Measurements from ENCODE around the gene NXPE1. TPM values are rescaled to one million over a fixed set of nuclear protein-coding genes. Genes with fewer than 3 reads are reported as not detected.
"Not testable (repeated sequence)": the region's sequence is repeated elsewhere in the genome, so short reads cannot be mapped to it uniquely, and the experiment has no call there.

NXPE1 gene
- total RNA-seq (ENCODE audit: unreplicated experiment) = not detected
- long read RNA-seq = 0 reads

- no peak for TF ChIP-seq CTCF (IDR thresholded peaks at IDR 0.05; ENCODE audit: unreplicated experiment)
- H3K27me3 Mint-ChIP-seq (ENCODE audit: unreplicated experiment) = peaks cover 1% of the 10 kb centered on the region
- H3K4me3 Mint-ChIP-seq (ENCODE audit: unreplicated experiment) = no peak within 1 kb of the TSS
- no peaks in the 10 kb centered on the region for H3K9me3 Mint-ChIP-seq (ENCODE audit: unreplicated experiment)
- no peak within 1 kb of the TSS for H3K27ac Mint-ChIP-seq (ENCODE audit: unreplicated experiment)
- H3K4me1 Mint-ChIP-seq (ENCODE audit: unreplicated experiment) = peaks cover 9% of the 10 kb centered on the region
- H3K36me3 Mint-ChIP-seq (ENCODE audit: low read depth, unreplicated experiment) = no peaks in the 10 kb centered on the region
- DNase-seq (ENCODE audit: low spot score) = no peak
Measured at GRCh38 chr11:114559425-114560310, at the start of gene NXPE1. Gene NXPE1, minus strand, starts transcription at chr11:114559881. Its CDS starts 8,680 bp downstream, at chr11:114551201.

GRCh38 chr11:114609429-114609828 is 49.7 kb upstream of the NXPE1 start:
- no peaks in the 10 kb centered on the region for H3K9me3 Mint-ChIP-seq (ENCODE audit: unreplicated experiment)
- TF ChIP-seq CTCF (IDR thresholded peaks at IDR 0.05; ENCODE audit: unreplicated experiment) = no peak

GRCh38 chr11:114608605-114609004 is 48.9 kb upstream of the NXPE1 start:
- not testable (repeated sequence) for H3K9me3 Mint-ChIP-seq (ENCODE audit: unreplicated experiment); H3K27ac Mint-ChIP-seq (ENCODE audit: unreplicated experiment); DNase-seq (ENCODE audit: low spot score); H3K36me3 Mint-ChIP-seq (ENCODE audit: low read depth, unreplicated experiment); H3K27me3 Mint-ChIP-seq (ENCODE audit: unreplicated experiment); H3K4me1 Mint-ChIP-seq (ENCODE audit: unreplicated experiment); H3K4me3 Mint-ChIP-seq (ENCODE audit: unreplicated experiment)

More at GRCh38 chr11:114609429-114609828, 49.7 kb upstream of the NXPE1 start:
- Mint-ChIP-seq H3K36me3 (ENCODE audit: low read depth, unreplicated experiment) (no peaks in the 10 kb centered on the region), H3K4me1 (ENCODE audit: unreplicated experiment) (no peaks in the 10 kb centered on the region), H3K4me3 (ENCODE audit: unreplicated experiment) (no peak overlapping the region), H3K27me3 (ENCODE audit: unreplicated experiment) (no peaks in the 10 kb centered on the region), H3K27ac (ENCODE audit: unreplicated experiment) (no peak overlapping the region)
- no peak for DNase-seq (ENCODE audit: low spot score)

GRCh38 chr11:114607753-114608459 is 48.2 kb upstream of the NXPE1 start:
- no peak overlapping the region for H3K4me3 Mint-ChIP-seq (ENCODE audit: unreplicated experiment)
- no peak for TF ChIP-seq CTCF (IDR thresholded peaks at IDR 0.05; ENCODE audit: unreplicated experiment)
- no peak for DNase-seq (ENCODE audit: low spot score)
- no peaks in the 10 kb centered on the region for H3K27me3 Mint-ChIP-seq (ENCODE audit: unreplicated experiment)
- no peaks in the 10 kb centered on the region for H3K4me1 Mint-ChIP-seq (ENCODE audit: unreplicated experiment)
- H3K36me3 Mint-ChIP-seq (ENCODE audit: low read depth, unreplicated experiment) = no peaks in the 10 kb centered on the region
- H3K9me3 Mint-ChIP-seq (ENCODE audit: unreplicated experiment) = no peaks in the 10 kb centered on the region
- H3K27ac Mint-ChIP-seq (ENCODE audit: unreplicated experiment) = no peak overlapping the region

GRCh38 chr11:114606802-114607075 is 47.1 kb upstream of the NXPE1 start:
- not testable (repeated sequence) for H3K27ac Mint-ChIP-seq (ENCODE audit: unreplicated experiment); H3K4me1 Mint-ChIP-seq (ENCODE audit: unreplicated experiment); H3K9me3 Mint-ChIP-seq (ENCODE audit: unreplicated experiment); H3K36me3 Mint-ChIP-seq (ENCODE audit: low read depth, unreplicated experiment); H3K4me3 Mint-ChIP-seq (ENCODE audit: unreplicated experiment); DNase-seq (ENCODE audit: low spot score); H3K27me3 Mint-ChIP-seq (ENCODE audit: unreplicated experiment)
